Uterus (tissue), 4 donors: ENCODE results near the gene NRSN2. TPM values are rescaled to one million over a fixed set of nuclear protein-coding genes. Genes with fewer than 3 reads are reported as not detected.
"Not testable (repeated sequence)": the region's sequence is repeated elsewhere in the genome, so short reads cannot be mapped to it uniquely, and the experiment has no call there.

ENCODE experiments used
- DNase-seq, 2 donors: peaks; one replicate each; pipeline ENCODE4 v3.0.0-alpha.2; 2019 to 2020
- H3K27ac ChIP-seq, 2 donors: fragments of 200-600 bp; sonication (generic); 1 replicate in 1 of 2; 2 replicates in 1 of 2; pipeline ENCODE4 v1.5.1; 2016 to 2018
- H3K27me3 ChIP-seq, 2 donors: fragments of 200-600 bp; sonication (generic); one replicate each; pipeline ENCODE4 v1.5.1; 2018 to 2019; ENCODE audit warnings: control low read depth in 1 of 2
- H3K36me3 ChIP-seq, 2 donors: fragments of 200-600 bp; sonication (generic); one replicate each; pipeline ENCODE4 v1.5.1; 2019; ENCODE audit warnings: control low read depth in 1 of 2
- H3K4me1 ChIP-seq, 2 donors: fragments of 200-600 bp; sonication (generic); one replicate each; pipeline ENCODE4 v1.5.1; 2018 to 2019; ENCODE audit warnings: control low read depth in 1 of 2
- H3K4me3 ChIP-seq, 2 donors: fragments of 200-600 bp; sonication (generic); 1 replicate in 1 of 2; 2 replicates in 1 of 2; pipeline ENCODE4 v1.5.1; 2018 to 2019; ENCODE audit warnings: mild to moderate bottlenecking in 1 of 2
- H3K9me3 ChIP-seq, 2 donors: fragments of 200-600 bp; sonication (generic); one replicate each; pipeline ENCODE4 v1.5.1; 2019; ENCODE audit warnings: control low read depth in 1 of 2
- CTCF ChIP-seq, 4 experiments: fragments of 200-600 bp in 2 of 4; fragments of 450-650 bp in 2 of 4; sonication (generic) in 2 of 4; IDR thresholded peaks; one replicate each; pipeline ENCODE4 v1.5.1; 2016 to 2019; ENCODE audit warnings: antibody characterized with exemption in 4 of 4, mild to moderate bottlenecking in 2 of 4, moderate library complexity in 1 of 4
- POLR2A ChIP-seq, 2 donors: fragments of 450-650 bp; IDR thresholded peaks; one replicate each; pipeline ENCODE4 v1.6.1; 2016; ENCODE audit warnings: antibody characterized with exemption in 2 of 2, mild to moderate bottlenecking in 1 of 2, moderate library complexity in 1 of 2
- intact Hi-C: fragments of 100-400 bp; cut with DNase I; formaldehyde crosslinking; loops from one replicate; pipeline ENCODE4 v1.15.1; 2023; ENCODE audit warnings: low total_unique reads
- total RNA-seq, 4 donors: library from RNA; depleted of rRNA in 3 of 4; stranded (reverse); fragments of >200 nt in 3 of 4; gene quantifications; one replicate each; pipeline versions ENCODE4 v1.1.0 to v1.2.4, GENCODE V29; 2014 to 2023
- donor health status: DM: yes; HTN: yes; CAD: no.

NRSN2 gene
- total RNA-seq, 4 donors from 2014 or later: 10.2 to 65.6 (median 28.7) TPM

DNA sequence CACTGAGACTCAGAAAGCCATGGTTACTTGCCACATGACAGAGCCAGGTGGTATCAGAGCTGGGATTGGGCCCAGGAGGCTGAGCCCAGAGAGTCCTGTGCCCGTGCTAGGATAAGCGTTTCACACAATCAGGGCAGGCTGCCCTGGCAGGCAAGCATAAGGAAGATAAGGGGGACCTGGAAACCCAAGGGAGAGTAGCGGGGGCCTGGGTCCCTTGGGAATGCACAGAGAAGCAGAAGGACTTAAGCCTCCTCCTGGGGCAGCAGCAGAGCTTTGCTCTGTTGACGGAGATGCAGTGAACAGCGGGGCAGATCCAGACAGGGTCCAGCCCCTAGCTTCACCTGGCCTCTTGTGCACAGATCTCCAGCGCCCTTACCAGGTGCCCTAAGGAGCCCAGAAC lies 42.3 kb downstream of the NRSN2 start:
- Histone ChIP-seq H3K36me3 (no peaks in the 10 kb centered on the region), H3K4me1 (no peaks in the 10 kb centered on the region), H3K4me3 (no peak overlapping the region), H3K27me3 (no peaks in the 10 kb centered on the region), H3K9me3 (no peaks in the 10 kb centered on the region), H3K27ac (no peak overlapping the region)
- DNase-seq: no peak
- TF ChIP-seq POLR2A (IDR thresholded peaks at IDR 0.05): no peak
- TF ChIP-seq CTCF (IDR thresholded peaks at IDR 0.05): no peak
- intact Hi-C loops: no loop called here

- no peak overlapping the region for H3K27ac ChIP-seq
- H3K9me3 ChIP-seq: no peaks in the 10 kb centered on the region
- intact Hi-C loops: no loop called here
- H3K27me3 ChIP-seq: no peaks in the 10 kb centered on the region
- H3K36me3 ChIP-seq: no peaks in the 10 kb centered on the region
- DNase-seq: no peak
- H3K4me3 ChIP-seq: no peak overlapping the region
- TF ChIP-seq CTCF (IDR thresholded peaks at IDR 0.05): no peak
- no peaks in the 10 kb centered on the region for H3K4me1 ChIP-seq
These were observed 44.3 kb downstream of the NRSN2 start for GRCh38 chr20:391041-391711.

GRCh38 chr20:393296-393695 lies 46.4 kb downstream of the NRSN2 start:
- H3K4me3 ChIP-seq, H3K36me3 ChIP-seq, intact Hi-C loops, H3K4me1 ChIP-seq, DNase-seq, H3K27me3 ChIP-seq, H3K9me3 ChIP-seq, H3K27ac ChIP-seq: not testable (repeated sequence)

DNA sequence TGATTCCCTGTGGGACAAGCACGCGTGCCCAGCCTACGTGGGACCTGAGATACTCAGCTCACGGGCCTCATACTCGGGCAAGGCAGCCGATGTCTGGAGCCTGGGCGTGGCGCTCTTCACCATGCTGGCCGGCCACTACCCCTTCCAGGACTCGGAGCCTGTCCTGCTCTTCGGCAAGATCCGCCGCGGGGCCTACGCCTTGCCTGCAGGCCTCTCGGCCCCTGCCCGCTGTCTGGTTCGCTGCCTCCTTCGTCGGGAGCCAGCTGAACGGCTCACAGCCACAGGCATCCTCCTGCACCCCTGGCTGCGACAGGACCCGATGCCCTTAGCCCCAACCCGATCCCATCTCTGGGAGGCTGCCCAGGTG lies 49.3 kb downstream of the NRSN2 start:
- no peaks in the 10 kb centered on the region for H3K27me3 ChIP-seq
- H3K36me3 ChIP-seq: no peaks in the 10 kb centered on the region
- no peak for DNase-seq
- no peak overlapping the region for H3K27ac ChIP-seq
- H3K4me3 ChIP-seq: no peak overlapping the region
- intact Hi-C loops: no loop called here
- TF ChIP-seq CTCF (IDR thresholded peaks at IDR 0.05) (no peak), POLR2A (IDR thresholded peaks at IDR 0.05) (no peak)
- no peaks in the 10 kb centered on the region for H3K4me1 ChIP-seq
- H3K9me3 ChIP-seq: no peaks in the 10 kb centered on the region

- Histone ChIP-seq H3K4me1 (no peaks in the 10 kb centered on the region), H3K4me3 (no peak overlapping the region), H3K36me3 (no peaks in the 10 kb centered on the region), H3K27me3 (no peaks in the 10 kb centered on the region), H3K27ac (no peak overlapping the region), H3K9me3 (no peaks in the 10 kb centered on the region)
- intact Hi-C loops: no loop called here
- DNase-seq: no peak
- TF ChIP-seq POLR2A (IDR thresholded peaks at IDR 0.05) (no peak), CTCF (IDR thresholded peaks at IDR 0.05) (no peak)
These were observed 49.9 kb downstream of the NRSN2 start for GRCh38 chr20:396619-397431.
